NCI-H2029 treated with DMSO at 0.1 percent for 48 hours (cell line): ENCODE data around the gene TXNL4B.

Experiments
- DNase-seq: peaks from one replicate; lab custom pipeline; 2025; lab: John Stamatoyannopoulos, UW

TXNL4B gene

DNA sequence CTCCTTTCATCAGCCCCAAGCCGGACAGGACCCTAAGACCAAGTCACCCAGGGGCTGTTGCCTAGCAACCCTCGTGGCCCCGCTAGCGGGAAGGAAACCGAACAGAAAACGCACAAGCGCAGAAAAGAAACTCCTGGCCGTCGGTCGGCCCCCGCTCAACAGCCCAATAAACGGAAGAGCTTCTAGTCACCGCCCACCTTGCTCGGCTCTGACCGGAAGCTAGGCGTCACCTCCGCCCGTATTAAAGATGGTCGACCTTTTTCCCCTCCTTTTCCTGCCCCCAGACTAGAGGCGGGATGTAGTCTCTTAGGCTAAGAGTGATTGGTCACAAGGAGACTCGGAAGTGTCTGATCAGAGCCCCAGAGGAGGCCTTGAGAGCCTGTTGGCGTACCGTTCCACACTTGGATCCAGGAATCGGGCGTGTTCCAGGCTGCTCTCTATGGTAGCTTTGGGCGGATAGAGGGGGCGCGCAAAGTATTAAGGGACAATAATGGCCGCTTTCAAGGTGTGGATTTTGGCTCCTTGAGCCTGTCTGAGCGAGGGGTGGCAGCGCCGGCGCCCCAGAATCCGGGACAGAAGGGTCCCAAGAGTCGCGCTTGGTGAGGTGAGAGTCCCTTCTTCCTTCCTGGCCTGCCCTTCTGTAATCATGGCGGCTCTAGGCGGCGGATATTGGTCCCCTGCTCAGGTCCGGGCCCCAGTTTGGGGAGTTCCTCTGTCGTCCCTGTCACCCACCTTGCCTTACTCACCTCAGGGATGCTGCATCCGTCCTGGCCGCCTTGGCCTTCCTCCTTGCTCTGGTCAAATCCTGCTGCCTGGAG, at the start of gene TXNL4B, which contains the start of gene DHX38:
Gene TXNL4B (minus strand): TSS at position 173 of the 818 bp plus-strand sequence. CDS start 2,871 bp downstream, outside the sequence.
Gene DHX38 (plus strand): TSS at position 400 of the 818 bp plus-strand sequence. CDS start 2,311 bp downstream, outside the sequence.
- DNase-seq = peak; percentile 75

DNA sequence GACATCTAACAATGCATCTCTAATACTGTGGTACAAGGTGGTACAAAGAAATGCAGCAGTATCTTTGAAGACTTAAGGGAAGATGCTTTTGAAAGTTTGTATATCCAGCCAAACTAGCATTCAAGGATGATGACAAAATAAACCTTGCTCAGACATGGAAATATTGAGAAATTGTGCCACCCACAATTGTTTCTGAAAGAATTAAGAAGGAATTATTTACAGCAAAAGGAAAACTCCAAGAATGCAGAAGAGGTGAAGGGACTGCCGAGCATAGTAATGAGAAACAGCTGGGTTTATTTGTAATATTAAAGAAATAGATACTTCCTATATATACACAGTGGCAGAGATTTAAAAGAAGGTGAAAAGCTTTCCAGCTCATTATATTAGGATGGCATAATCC, 49.1 kb upstream of the TXNL4B start:
- DNase-seq = no peak

DNA sequence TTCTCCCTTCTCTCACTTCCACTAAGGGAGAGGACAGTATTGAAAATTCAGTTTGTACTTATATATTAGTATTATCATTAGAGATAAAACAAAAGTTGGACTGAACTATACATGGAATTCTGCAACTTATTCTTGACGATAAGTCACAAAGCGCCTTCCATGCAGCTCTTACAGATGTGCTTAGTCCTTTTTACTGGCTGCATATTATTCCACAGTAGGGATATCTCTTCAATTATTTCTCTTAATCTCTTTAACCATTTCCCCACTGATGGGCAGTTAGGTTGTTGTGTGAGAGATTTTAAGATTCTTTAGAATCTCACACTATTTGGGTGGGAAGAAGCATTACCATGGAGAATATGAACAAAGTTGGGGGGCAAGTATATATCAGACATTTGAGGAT, 46.5 kb upstream of the TXNL4B start:
- DNase-seq = no peak

DNA sequence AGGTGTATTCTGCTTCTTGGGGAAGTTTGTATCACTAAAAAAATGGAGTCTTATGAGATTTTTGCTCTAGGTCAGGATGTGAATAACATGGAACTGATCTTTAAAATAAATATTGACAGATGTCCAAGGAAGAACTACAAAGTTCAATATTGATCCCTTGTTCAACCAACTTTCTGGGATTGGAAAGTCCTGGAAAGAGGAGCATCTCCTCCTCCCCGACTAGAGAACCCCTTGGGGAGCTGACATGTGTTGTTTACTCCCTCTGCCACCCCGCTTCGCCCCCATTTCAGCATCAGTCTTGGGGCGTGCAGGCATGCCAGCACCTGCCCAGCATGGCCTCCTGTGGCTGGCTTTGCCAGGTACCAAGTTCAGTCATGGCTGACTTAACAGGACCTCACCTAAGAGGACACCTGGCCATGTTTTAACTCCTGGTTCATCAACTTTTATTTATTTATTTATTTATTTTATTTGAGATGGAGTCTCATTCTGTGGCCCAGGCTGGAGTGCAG, 44.7 kb upstream of the TXNL4B start:
- DNase-seq = no peak

DNA sequence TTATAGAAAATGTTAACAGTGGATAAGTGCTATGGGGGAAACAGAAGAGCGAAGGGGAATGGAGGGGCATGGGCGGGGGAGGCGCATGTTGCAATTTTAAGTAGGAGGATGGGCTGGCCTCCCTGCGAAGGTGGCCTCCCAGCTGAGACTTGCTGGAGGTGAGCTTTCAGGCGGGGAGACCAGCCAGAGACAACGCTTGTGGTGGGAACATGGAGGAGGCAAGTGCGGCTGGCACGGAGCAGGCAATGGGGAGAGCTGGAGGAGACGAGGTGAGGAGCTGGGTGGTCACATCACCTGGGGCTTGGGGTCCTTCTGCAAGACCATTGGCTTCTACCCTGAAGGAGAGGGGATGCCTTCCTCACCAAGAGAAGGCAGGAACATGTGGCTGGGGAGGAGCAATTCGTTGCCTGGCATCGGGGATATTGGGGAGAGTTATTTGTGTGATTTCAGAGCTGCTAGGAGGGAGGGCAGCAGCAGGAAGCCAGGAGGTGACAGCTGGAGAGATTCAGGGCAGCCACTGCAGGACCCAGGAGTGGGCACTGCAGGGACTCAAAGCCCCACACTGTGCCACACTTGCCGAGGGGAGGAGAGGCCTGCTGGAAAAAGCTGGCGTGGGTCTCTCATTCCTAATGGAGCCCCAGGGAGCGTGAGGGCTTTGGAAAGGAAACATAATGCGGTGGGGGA, 44.1 kb upstream of the TXNL4B start:
- DNase-seq = no peak

DNA sequence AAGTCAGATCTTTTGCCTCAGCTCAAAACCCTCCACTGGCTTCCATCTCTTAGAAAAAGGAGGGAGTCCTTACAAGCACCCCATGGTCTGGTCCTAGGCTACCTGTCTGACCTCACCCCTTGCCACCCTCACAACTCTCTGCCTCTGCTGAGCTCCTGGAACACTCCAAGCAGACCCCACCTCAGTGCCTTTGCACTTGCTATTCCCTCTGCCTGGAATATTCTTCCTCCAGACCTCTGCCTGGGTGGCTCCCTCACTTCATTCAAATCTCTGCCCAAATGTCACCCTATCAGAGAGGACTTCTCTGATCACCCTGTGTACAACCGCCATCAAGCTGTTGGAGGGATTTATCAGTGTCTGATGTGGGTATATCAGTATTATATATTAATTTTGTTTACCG, 41.1 kb upstream of the TXNL4B start:
- no peak for DNase-seq

DNA sequence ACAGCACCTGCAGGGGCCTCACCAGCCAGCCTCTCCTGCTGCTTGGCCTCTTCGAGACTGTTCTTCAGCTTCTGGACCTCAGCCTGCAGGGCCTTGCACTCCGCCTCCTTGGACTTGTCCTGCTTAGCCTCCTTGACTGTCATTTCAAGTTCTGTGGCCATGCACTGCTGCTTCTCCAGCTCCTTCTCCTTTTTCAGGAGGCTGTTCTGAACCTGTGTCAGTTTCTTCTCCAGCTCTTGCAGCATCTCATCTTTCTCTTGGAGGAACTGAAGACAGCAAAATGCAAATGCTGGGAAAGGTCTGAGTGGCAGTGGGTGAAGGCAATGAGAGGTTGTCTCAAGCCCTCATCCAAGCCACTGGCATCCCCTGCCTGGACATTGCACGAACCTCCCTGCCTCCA, 39.3 kb upstream of the TXNL4B start:
- no peak for DNase-seq

DNA sequence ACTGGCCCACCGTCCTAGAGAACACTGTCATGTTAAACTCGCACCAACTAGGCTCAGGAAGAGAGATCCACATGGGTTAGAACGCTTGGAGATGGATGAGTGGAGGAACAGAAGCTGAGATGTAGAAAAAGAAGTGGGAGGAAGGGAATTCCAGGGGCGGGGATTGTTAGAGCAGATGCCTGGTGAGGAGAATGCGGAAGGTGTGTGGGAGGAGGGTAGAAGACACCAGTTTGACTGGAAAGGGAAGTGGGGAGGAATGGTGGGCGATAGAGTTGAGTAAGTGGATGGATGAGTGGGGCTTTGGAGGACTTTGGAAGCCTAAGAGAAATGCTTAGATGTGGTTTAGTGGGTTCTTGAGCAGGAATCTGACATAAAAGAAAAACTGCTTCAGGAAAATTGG, 37.6 kb upstream of the TXNL4B start:
- no peak for DNase-seq

DNA sequence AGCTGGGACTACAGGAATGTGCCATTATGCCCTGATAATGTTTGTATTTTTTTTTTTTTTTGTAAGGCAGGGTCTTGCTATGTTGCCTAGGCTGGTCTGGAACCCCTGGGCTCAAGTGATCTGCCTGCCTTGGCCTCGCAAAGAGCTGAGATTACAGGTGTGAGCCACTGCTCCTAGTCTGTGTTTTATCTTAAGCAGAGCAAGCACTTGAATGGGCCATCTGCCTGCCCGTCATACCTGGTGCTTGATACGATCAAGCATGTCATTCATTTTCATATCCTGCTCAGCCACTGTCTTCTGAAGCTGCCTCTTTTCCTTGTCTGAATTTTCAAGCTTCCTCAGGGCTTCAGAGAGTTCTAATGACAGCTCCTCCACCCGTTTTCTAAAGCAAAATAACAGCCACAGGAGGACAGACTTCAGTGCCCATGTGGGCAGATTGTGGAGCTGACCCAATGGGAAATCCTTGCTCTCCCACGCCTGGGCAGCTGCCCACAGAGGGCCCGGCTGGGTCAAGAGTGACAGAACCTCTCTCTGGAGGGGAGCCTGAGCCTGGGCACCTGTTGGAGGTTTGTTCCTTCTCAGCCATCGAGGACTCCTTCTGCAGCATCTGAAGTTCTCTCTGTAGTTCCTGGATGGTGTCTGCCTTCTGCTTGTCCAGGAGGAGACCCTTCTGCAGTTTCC, 36.7 kb upstream of the TXNL4B start:
- no peak for DNase-seq

DNA sequence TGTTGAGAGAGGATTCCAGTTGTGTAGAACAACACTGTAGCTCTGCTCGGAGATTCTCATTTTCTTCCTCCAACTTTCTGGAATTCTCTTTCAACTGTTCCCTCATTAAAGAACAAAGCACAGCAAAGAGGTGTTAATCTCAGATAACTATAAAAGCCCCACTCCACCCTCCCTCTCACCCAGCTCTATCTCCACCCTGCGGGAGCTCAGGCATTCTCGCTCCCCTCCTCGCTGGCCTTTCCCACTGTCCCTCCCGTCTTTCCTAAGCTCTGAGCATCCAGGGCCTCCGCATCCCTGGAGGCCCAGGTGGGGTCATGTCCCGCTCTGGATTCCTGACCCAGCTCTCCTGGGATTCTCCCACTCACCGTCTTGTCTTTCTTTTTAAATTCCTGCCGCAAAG, 35.3 kb upstream of the TXNL4B start:
- no peak for DNase-seq

DNA sequence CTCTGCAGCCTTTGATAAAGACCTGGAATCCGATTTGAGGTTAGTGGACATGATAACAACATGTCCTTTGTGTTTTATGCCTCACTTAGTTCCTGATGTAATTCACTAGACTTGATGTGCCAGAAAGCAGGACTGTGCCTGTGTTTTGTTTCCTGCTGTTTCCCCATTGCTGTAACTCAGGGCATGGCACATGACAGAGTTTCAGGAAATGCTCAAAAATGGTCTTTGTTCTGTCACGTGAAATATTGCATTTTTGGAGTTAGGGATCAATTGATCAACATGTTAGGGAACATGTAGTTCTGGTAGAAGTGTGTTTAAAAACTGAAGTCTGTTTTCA, 33.0 kb upstream of the TXNL4B start:
- DNase-seq = no peak

DNA sequence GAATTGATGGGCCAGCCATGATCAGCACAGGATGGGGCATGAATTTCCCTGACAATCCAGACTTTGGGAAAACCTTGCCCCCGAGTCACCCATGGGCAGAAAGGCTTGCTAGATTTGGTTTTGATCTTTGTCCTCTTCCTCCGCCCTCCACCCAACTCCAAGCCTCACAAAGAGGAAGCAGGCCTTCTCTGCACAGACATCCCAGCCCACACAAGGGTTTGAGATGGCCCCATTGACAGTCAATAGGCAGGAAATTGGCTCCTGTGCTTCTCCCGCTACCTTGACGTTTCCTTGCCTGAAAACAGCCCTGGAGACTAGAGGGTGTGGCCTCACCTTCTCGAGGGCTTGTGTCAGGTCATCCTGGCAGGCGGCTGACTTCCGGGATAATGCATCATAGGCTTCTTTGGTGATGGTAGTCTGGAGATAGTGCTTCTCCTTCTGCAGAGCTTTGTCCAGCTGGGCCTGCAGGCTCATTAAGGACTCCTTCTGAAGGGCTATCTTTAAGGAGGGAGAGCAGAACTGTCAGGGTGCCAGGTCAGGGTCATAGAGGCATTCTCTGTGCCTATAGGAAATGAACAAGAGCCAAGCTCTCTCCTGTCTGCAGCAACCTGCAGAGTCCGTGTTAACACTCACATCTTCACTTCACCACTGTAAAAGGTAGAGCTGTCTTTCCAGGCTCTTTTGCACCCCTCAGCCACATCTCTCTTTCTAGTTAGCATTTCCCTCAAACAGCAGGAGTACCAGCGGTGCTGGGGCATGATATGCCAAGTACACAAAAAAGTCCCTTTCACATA, 32.4 kb upstream of the TXNL4B start:
- DNase-seq = no peak

DNA sequence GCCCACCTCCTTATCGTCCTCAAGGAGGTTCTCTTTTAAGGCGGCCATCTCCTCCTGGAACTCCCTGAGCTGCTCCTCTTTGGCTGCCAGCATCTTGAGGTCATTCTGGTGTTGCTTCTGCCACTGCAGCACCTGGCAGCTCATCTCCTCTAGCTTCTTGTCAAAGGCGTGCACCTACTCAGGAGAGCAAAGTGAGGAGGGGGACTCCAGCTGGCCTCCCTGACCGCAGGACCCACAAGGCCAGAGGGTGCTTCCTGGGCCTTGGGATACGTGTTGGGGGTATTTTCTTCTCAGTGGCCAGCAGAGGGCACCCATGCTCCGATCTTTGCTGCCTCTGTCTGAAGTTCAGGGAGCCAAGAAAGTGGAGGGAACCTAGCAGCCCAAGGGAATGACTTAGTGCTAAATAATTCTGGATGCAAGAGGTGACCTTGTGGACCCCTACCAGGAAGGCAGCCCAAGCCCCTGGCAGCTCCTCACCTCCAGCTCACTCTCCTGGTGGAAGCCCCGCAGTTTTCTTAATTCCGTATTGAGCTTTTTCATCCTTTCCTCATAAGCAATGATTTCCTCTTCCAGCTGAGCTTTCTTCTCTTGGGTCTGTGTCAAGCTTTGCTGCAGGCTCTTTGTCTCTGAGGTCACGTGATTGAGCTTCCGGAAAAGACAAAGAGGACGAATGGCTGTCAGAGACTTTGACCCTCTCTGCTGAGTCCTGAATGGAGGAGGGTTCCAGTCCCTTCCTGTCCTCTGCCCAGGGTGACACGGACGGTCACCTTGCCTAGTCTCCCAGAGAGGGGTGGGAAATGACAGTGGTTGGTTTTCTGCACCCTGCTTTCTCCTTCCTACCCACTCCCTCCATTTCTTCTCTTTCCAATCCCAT, 31.6 kb upstream of the TXNL4B start:
- DNase-seq = peak; percentile 17

DNA sequence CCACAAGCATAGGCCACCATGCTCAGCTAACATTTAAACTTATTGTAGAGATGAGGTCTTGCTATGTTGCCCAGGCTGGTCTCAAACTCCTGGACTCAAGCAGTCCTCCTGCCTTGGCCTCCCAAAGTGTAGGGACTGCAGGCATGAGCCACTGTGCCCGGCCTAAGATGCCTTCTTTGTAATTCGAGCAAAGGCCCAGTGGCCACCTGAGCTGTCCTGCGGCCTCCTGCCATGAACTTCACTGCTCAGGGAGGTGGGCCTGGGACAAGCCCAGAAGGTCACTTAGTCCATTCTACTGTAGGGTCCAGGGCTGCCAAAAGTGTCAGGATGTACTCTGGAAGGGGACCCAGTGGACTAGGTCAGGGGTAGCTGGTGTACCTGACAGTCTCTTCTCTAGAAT, 30.7 kb upstream of the TXNL4B start:
- no peak for DNase-seq

DNA sequence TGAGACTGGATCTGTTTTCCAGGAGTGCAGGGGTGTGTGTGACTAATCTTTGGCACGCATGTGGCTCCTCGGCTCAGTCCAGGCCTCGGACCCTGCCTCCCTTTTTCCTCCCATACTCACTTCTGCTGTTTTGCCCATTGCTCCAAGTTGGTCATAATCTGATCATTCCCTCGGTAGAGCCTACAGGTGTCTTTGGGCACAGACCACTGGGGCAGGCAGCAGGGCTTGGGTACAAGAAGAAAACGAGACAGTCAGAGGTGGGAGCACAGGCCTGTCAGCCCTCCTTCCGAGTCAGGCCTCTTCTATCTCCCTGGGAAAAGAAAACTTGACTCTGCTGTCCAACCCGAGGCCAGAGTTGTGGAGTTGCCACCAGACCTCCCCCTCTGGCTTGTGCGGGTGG, 30.0 kb upstream of the TXNL4B start:
- no peak for DNase-seq

DNA sequence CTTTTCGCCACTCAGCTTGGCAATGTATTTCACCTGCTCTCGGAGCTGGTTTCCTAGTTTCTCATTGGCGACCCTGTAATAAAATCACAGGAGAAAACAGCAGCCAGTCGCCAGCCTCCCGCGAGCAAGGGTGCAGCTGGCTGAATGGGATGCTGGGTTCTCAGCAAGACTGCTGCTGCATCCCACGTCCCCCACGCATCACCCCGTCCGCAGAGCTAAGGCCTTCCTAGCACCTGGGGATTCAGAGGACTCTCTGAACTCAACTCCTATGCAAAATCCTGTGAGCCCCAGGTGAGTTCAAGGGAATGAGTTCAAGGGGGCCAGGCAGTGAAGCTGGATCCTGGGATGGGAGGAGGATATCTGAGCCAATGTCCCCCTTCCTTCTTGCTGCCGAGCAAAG, 29.5 kb upstream of the TXNL4B start:
- DNase-seq = no peak

DNA sequence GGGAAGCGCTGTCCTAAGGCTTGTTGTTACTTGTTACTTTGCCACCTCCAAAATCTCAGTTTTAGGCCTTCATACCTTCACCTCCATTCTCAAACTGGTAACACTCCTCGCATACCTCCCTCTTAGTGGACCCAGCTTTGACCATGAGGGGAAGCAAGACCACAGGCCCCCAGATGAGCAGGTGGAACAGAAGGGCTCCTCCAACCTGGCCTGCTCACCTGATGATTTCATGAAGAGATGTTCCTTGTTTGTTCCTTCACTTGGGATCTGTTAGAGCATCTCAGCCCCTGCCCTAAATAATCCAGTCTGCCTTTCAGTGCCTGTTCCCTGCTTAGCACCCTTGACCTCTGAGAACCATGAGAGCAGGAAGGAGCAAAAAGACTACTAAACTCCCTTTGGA, 28.9 kb upstream of the TXNL4B start:
- no peak for DNase-seq

DNA sequence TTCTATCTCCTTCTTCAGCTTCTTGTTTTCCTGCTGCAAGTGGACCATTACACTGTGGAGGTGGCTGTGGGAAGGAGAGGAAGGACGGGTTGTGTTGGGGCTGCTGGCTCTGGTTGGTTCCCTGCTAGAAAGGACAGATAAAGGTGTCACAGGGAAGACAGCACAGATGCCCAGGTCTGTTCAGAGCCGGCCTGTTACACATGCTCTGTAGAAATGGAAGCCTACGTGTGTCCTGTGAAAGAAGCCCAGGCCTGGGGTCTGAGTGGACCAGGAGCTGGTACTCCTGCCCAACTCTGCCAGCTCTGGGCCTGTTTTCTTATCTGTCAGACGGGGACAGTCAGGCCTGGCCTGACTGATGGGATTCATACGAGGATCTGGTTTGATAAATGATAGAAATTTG, 26.6 kb upstream of the TXNL4B start:
- DNase-seq = no peak

DNA sequence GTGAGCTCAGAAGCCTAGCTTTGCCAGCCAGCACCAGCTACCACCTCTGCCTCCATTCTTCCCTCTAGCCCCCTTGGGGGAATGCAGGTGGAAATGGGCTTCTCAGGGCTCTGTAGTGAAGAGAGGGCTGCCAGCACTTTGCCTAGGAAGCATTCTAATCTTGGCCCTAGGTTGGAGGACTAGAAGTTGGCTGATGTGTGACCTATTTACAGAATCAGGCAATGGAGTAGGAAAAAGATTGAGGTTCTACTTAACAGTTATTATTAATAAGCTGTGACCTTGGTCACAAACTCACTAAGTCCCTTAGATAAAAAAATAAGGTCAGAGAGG, 20.2 kb upstream of the TXNL4B start:
- DNase-seq = no peak

DNA sequence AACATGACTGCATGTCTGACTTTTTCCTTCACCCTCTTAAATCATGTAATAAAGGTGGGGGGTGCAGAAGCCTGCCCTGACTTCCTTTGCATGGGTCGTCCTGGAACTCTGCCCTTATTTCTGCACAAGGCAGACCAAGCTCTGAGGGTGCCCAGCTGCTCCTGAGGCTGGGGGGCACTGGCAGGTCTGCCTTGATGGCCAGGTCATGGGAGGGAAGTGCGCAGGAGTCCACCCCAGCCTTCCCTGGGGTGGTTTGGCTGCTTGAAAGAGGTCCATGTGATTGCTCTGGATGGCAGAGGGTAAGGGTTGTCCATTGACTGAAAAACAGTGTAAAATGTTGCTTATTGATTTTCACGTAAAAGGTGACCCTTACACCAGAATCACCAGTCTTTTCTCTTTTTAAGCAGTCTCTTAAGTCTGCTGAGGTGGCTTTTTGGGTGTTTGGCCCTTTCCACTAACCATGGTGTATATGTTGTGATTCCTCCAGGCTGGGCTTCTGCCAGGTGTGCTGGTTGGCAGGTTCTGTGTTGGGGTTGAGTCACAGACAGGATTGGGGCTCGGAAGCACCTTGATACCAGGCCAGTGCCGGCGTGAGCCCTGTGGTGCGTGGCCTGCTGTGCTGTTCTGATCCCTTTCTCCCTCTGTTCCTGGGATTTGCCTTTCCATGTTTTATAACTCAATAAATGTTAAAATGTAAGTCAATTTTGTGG, 19.6 kb upstream of the TXNL4B start:
- DNase-seq = no peak

DNA sequence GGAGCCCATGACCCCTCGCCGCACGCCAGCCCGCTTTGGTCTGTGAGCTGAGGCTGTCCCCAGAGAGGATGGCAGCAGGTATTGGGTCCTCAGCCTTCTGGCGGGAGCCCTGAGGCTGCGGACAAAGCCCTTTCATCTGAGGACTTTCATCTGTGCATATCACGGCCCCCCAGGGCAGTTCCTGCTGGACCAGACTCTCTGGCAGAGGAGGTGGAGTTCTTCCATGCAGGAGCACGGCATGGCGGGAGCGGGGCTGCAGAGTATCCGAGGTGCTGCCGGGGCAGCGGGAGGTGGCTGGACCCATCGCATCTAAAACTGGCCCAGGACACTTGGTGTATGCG, 19.0 kb upstream of the TXNL4B start:
- DNase-seq = no peak
